Measurements from ENCODE around the gene INHBC.

INHBC gene

GRCh38 chr12:57454566-57455373 lies 20.2 kb downstream of the INHBC start, which contains the start of gene INHBE:
Gene INHBE, plus strand, starts transcription at chr12:57455307. Its CDS starts 230 bp downstream, at chr12:57455537.
- no peak for DNase-seq (ENCODE audit: low read depth)

- DNase-seq (ENCODE audit: low read depth), result no peak
Measured at GRCh38 chr12:57455374-57456144, 21.0 kb downstream of the INHBC start.

- DNase-seq (ENCODE audit: low read depth), result no peak
Measured at GRCh38 chr12:57456145-57456700, 21.6 kb downstream of the INHBC start.

GRCh38 chr12:57456737-57457490 lies 22.3 kb downstream of the INHBC start:
- DNase-seq (ENCODE audit: low read depth), result no peak

- DNase-seq (ENCODE audit: low read depth), result no peak
Measured at GRCh38 chr12:57458665-57459054, 24.1 kb downstream of the INHBC start.

GRCh38 chr12:57459055-57459749 lies 24.6 kb downstream of the INHBC start:
- DNase-seq (ENCODE audit: low read depth), result peak; percentile 89

- no peak for DNase-seq (ENCODE audit: low read depth)
Measured at GRCh38 chr12:57459750-57460467, 25.3 kb downstream of the INHBC start, which contains the start of gene GLI1. Gene GLI1, plus strand, starts transcription at chr12:57459785. Its CDS starts 3,907 bp downstream, at chr12:57463692.

GRCh38 chr12:57460468-57460784 lies 25.8 kb downstream of the INHBC start:
- no peak for DNase-seq (ENCODE audit: low read depth)

- no peak for DNase-seq (ENCODE audit: low read depth)
Measured at GRCh38 chr12:57460841-57461275, 26.3 kb downstream of the INHBC start.

- no peak for DNase-seq (ENCODE audit: low read depth)
Measured at GRCh38 chr12:57461276-57461916, 26.8 kb downstream of the INHBC start.

GRCh38 chr12:57461917-57462250 lies 27.3 kb downstream of the INHBC start:
- no peak for DNase-seq (ENCODE audit: low read depth)

GRCh38 chr12:57462251-57462911 lies 27.8 kb downstream of the INHBC start:
- peak; percentile 80 for DNase-seq (ENCODE audit: low read depth)

GRCh38 chr12:57462912-57463253 lies 28.3 kb downstream of the INHBC start:
- DNase-seq (ENCODE audit: low read depth), result no peak

GRCh38 chr12:57464569-57464968 lies 30.0 kb downstream of the INHBC start:
- DNase-seq (ENCODE audit: low read depth), result no peak

GRCh38 chr12:57465030-57465746 lies 30.6 kb downstream of the INHBC start:
- no peak for DNase-seq (ENCODE audit: low read depth)

GRCh38 chr12:57465747-57466505 lies 31.3 kb downstream of the INHBC start:
- no peak for DNase-seq (ENCODE audit: low read depth)

GRCh38 chr12:57467212-57467874 lies 32.8 kb downstream of the INHBC start:
- DNase-seq (ENCODE audit: low read depth), result no peak

GRCh38 chr12:57467915-57468314 lies 33.3 kb downstream of the INHBC start:
- DNase-seq (ENCODE audit: low read depth), result no peak

Measured in stimulated activated CD8-positive, alpha-beta memory T cell treated with anti-CD3 and anti-CD28 coated beads, Interleukin-12 subunit alpha, Interleukin-12 subunit beta, amount 100 ng/mL, for 1 hour (primary cell).